HEK293 (cell line): ENCODE data around the gene FAM169A.

ENCODE experiments used
- CTCF ChIA-PET: fragments of 350-600 bp; formaldehyde crosslinking; extraction: SDS; loops from one replicate; lab custom pipeline; 2021; ENCODE audit warnings: antibody characterized with exemption; lab: Yijun Ruan, JAX
- POLR2A ChIA-PET: fragments of 300-600 bp; formaldehyde crosslinking; extraction: SDS; loops from one replicate; lab custom pipeline; 2020; ENCODE audit warnings: antibody characterized with exemption, inconsistent platforms; lab: Yijun Ruan, JAX
- H3K27ac ChIP-seq: fragments of 200-500 bp; sonication (Bioruptor generic); 2 replicates; pipeline ENCODE4 v1.5.1; 2014; ENCODE audit warnings: low read depth, low read length, control low read depth, inconsistent platforms; ENCODE audit errors: extremely low read depth
- H3K36me3 ChIP-seq, 2 experiments: fragments of 200-500 bp in 1 of 2; sonication (Bioruptor generic) in 1 of 2; 1 replicate in 1 of 2; 2 replicates in 1 of 2; pipeline ENCODE4 v1.5.1; 2014 to 2017; ENCODE audit warnings: inconsistent platforms in 2 of 2, low read length in 2 of 2; ENCODE audit not compliant: control insufficient read depth in 2 of 2, insufficient read depth in 1 of 2
- H3K4me1 ChIP-seq: fragments of 200-500 bp; sonication (Bioruptor generic); 2 replicates; pipeline ENCODE4 v1.5.1; 2014; ENCODE audit warnings: mild to moderate bottlenecking, low read length, inconsistent platforms; ENCODE audit not compliant: control insufficient read depth, insufficient read depth
- H3K4me3 ChIP-seq: 2 replicates; pipeline ENCODE4 v1.5.1; 2011; ENCODE audit warnings: low read depth, mild to moderate bottlenecking, control low read depth, low read length, moderate library complexity
- H3K9me3 ChIP-seq: fragments of 200-500 bp; sonication (Bioruptor generic); 2 replicates; pipeline ENCODE4 v1.5.1; 2014; ENCODE audit warnings: low read depth, low read length, inconsistent platforms; ENCODE audit not compliant: control insufficient read depth, insufficient read depth
- HIC1 ChIP-seq: fragments of 450-650 bp; formaldehyde crosslinking; IDR thresholded peaks from 2 replicates; pipeline ENCODE4 v1.5.1; 2016; ENCODE audit warnings: missing biosample characterization, missing genetic modification characterization
- PRDM1 ChIP-seq: fragments of 450-650 bp; formaldehyde crosslinking; IDR thresholded peaks from 2 replicates; pipeline ENCODE4; 2016; ENCODE audit warnings: missing biosample characterization, missing genetic modification characterization
- PRDM10 ChIP-seq: fragments of 450-650 bp; formaldehyde crosslinking; IDR thresholded peaks from 2 replicates; pipeline ENCODE4 v1.5.1; 2016; ENCODE audit warnings: missing biosample characterization, missing genetic modification characterization
- SCRT2 ChIP-seq: fragments of 450-650 bp; formaldehyde crosslinking; IDR thresholded peaks from 2 replicates; pipeline ENCODE4 v1.5.1; 2016; ENCODE audit warnings: missing biosample characterization, missing genetic modification characterization
- SP7 ChIP-seq: fragments of 450-650 bp; formaldehyde crosslinking; IDR thresholded peaks from 2 replicates; pipeline ENCODE4 v1.5.1; 2016; ENCODE audit warnings: missing biosample characterization, missing genetic modification characterization
- ZBTB17 ChIP-seq: fragments of 450-650 bp; formaldehyde crosslinking; IDR thresholded peaks from 2 replicates; pipeline ENCODE4 v1.5.1; 2016; ENCODE audit warnings: missing biosample characterization, missing genetic modification characterization
- ZBTB20 ChIP-seq: fragments of 450-650 bp; formaldehyde crosslinking; IDR thresholded peaks from 2 replicates; pipeline ENCODE4 v1.5.1; 2016; ENCODE audit warnings: missing biosample characterization, missing genetic modification characterization
- ZFP69B ChIP-seq: fragments of 450-650 bp; formaldehyde crosslinking; IDR thresholded peaks from 2 replicates; pipeline ENCODE4 v1.5.1; 2016; ENCODE audit warnings: missing biosample characterization, missing genetic modification characterization
- ZNF239 ChIP-seq: fragments of 450-650 bp; formaldehyde crosslinking; IDR thresholded peaks from 2 replicates; pipeline ENCODE4 v1.5.1; 2016; ENCODE audit warnings: missing biosample characterization, missing genetic modification characterization
- ZNF623 ChIP-seq: fragments of 450-650 bp; formaldehyde crosslinking; IDR thresholded peaks from 2 replicates; pipeline ENCODE4 v1.5.1; 2016; ENCODE audit warnings: missing biosample characterization, missing genetic modification characterization
- ZNF629 ChIP-seq: fragments of 450-650 bp; formaldehyde crosslinking; IDR thresholded peaks from 2 replicates; pipeline ENCODE4 v1.5.1; 2017; ENCODE audit warnings: missing biosample characterization, missing genetic modification characterization
- ZNF660 ChIP-seq: fragments of 450-650 bp; IDR thresholded peaks from 2 replicates; pipeline ENCODE4 v1.5.1; 2018; ENCODE audit warnings: missing biosample characterization, mild to moderate bottlenecking, missing genetic modification characterization
- TF ChIP-seq, protein P1 (sequence below): sonication (generic); formaldehyde crosslinking; IDR thresholded peaks from 2 replicates; pipeline ENCODE4 v1.8.1; 2022; ENCODE audit warnings: mild to moderate bottlenecking, moderate library complexity, missing genetic modification reagents
- TF ChIP-seq, protein P2 (sequence below): fragments of 450-650 bp; formaldehyde crosslinking; IDR thresholded peaks from 2 replicates; pipeline ENCODE4 v1.5.1; 2016; ENCODE audit warnings: missing biosample characterization, missing genetic modification characterization
- TF ChIP-seq, protein P3 (sequence below): fragments of 450-650 bp; formaldehyde crosslinking; IDR thresholded peaks from 2 replicates; pipeline ENCODE4 v1.5.1; 2016; ENCODE audit warnings: missing biosample characterization, missing genetic modification characterization
- TF ChIP-seq, protein P4 (sequence below): fragments of 450-650 bp; formaldehyde crosslinking; IDR thresholded peaks from 2 replicates; pipeline ENCODE4 v1.5.1; 2017; ENCODE audit warnings: missing biosample characterization, missing genetic modification characterization

FAM169A gene

GRCh38 chr5:74762599-74762998 lies 103.6 kb downstream of the FAM169A start:
- POLR2A ChIA-PET, result no interaction called here
- Histone ChIP-seq H3K36me3 (peaks cover 34 to 57% of the 10 kb centered on the region in 2 experiments), H3K9me3 (no peaks in the 10 kb centered on the region), H3K27ac (no peak overlapping the region), H3K4me3 (no peak overlapping the region), H3K4me1 (no peaks in the 10 kb centered on the region)
- CTCF ChIA-PET, result interaction anchor here (1.2 kb wide), 2 partner anchors 12 to 77 kb away, joined by 3 read pairs; no protein-coding TSS in a partner anchor
- TF ChIP-seq SCRT2 (tag by site-specific recombination), result no peak
- TF ChIP-seq, protein P1, sequence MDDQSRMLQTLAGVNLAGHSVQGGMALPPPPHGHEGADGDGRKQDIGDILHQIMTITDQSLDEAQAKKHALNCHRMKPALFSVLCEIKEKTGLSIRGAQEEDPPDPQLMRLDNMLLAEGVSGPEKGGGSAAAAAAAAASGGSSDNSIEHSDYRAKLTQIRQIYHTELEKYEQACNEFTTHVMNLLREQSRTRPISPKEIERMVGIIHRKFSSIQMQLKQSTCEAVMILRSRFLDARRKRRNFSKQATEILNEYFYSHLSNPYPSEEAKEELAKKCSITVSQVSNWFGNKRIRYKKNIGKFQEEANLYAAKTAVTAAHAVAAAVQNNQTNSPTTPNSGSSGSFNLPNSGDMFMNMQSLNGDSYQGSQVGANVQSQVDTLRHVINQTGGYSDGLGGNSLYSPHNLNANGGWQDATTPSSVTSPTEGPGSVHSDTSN (CRISPR knock-in tag), result no peak
- 0 out of 2 replicates have a peak, but pooled peaks have one; percentile 33 for TF ChIP-seq HIC1
- TF ChIP-seq ZBTB17 (tag by site-specific recombination), result 0 out of 2 replicates have a peak, but pooled peaks have one; percentile 21
- TF ChIP-seq, protein P2, sequence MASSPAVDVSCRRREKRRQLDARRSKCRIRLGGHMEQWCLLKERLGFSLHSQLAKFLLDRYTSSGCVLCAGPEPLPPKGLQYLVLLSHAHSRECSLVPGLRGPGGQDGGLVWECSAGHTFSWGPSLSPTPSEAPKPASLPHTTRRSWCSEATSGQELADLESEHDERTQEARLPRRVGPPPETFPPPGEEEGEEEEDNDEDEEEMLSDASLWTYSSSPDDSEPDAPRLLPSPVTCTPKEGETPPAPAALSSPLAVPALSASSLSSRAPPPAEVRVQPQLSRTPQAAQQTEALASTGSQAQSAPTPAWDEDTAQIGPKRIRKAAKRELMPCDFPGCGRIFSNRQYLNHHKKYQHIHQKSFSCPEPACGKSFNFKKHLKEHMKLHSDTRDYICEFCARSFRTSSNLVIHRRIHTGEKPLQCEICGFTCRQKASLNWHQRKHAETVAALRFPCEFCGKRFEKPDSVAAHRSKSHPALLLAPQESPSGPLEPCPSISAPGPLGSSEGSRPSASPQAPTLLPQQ (tag by site-specific recombination), result peak; percentile 99
- TF ChIP-seq, protein P3, sequence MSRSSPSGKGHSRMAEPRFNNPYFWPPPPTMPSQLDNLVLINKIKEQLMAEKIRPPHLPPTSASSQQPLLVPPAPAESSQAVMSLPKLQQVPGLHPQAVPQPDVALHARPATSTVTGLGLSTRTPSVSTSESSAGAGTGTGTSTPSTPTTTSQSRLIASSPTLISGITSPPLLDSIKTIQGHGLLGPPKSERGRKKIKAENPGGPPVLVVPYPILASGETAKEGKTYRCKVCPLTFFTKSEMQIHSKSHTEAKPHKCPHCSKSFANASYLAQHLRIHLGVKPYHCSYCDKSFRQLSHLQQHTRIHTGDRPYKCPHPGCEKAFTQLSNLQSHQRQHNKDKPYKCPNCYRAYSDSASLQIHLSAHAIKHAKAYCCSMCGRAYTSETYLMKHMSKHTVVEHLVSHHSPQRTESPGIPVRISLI (tag by site-specific recombination), result no peak
- TF ChIP-seq ZNF629 (tag by site-specific recombination), result peak; percentile 34; the same call in 1 of the 2 replicates
- TF ChIP-seq ZFP69B (tag by site-specific recombination), result peak; percentile 95
- TF ChIP-seq SP7, result peak; percentile 72
- TF ChIP-seq, protein P4, sequence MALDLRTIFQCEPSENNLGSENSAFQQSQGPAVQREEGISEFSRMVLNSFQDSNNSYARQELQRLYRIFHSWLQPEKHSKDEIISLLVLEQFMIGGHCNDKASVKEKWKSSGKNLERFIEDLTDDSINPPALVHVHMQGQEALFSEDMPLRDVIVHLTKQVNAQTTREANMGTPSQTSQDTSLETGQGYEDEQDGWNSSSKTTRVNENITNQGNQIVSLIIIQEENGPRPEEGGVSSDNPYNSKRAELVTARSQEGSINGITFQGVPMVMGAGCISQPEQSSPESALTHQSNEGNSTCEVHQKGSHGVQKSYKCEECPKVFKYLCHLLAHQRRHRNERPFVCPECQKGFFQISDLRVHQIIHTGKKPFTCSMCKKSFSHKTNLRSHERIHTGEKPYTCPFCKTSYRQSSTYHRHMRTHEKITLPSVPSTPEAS (tag by site-specific recombination), result 0 out of 2 replicates have a peak, but pooled peaks have one; percentile 21
- 0 out of 2 replicates have a peak, but pooled peaks have one; percentile 21 for TF ChIP-seq PRDM1
- TF ChIP-seq ZBTB20 (tag by site-specific recombination), result no peak
- 0 out of 2 replicates have a peak, but pooled peaks have one; percentile 8 for TF ChIP-seq PRDM10 (tag by site-specific recombination)
- TF ChIP-seq ZNF660, result 0 out of 2 replicates have a peak, but pooled peaks have one; percentile 22
- TF ChIP-seq ZNF239 (tag by site-specific recombination), result no peak
- TF ChIP-seq ZNF623 (tag by site-specific recombination), result no peak
- TF ChIP-seq, all 188 proteins: peak for 10
